Endothelial cell of umbilical vein (primary cell): ENCODE data around the gene RIOK2. TPM values are rescaled to one million over a fixed set of nuclear protein-coding genes. Genes with fewer than 3 reads are reported as not detected.

Experiments used
- BruUV-seq: library from RNA; stranded (reverse); fragments of 400-500 nt; replicated peaks from 2 replicates; lab custom pipeline; 2021; lab: Mats Ljungman, UMichigan
- CTCF ChIA-PET: fragments of 300-600, 350-600 bp; sonication (Branson Sonifier 250); formaldehyde crosslinking; loops from one replicate; lab custom pipeline; 2021; ENCODE audit warnings: antibody characterized with exemption, inconsistent platforms; lab: Charles Lee
- POLR2A ChIA-PET: fragments of 300-600, 350-600 bp; sonication (Branson Sonifier 250); formaldehyde crosslinking; loops from one replicate; lab custom pipeline; 2021; ENCODE audit warnings: antibody characterized with exemption, inconsistent platforms; lab: Charles Lee
- DNase-seq: peaks from one replicate; pipeline ENCODE4 v3.0.0-alpha.2; 2011; ENCODE audit warnings: low read depth, low spot score
- FAIRE-seq: peaks from 2 replicates; lab custom pipeline; 2011; peaks lifted over from hg19 to GRCh38; lab: Jason Lieb, UNC
- H2AFZ ChIP-seq: 2 replicates; pipeline ENCODE4 v1.6.0; 2012; ENCODE audit warnings: low read depth, low read length, control low read depth, inconsistent platforms
- H3K27ac ChIP-seq: 2 replicates; pipeline ENCODE4 v1.5.1; 2011; ENCODE audit warnings: low read depth, mild to moderate bottlenecking, control low read depth, low read length, moderate library complexity; ENCODE audit not compliant: insufficient read depth
- H3K27me3 ChIP-seq, 2 experiments: 2 replicates each; pipeline versions ENCODE4 v1.6.0 to v1.6.1; 2011; ENCODE audit warnings: low read length in 2 of 2, mixed read lengths in 1 of 2; ENCODE audit not compliant: control insufficient read depth in 2 of 2, insufficient read depth in 2 of 2
- H3K36me3 ChIP-seq, 2 experiments: 2 replicates in 1 of 2; 3 replicates in 1 of 2; pipeline ENCODE4 v1.5.1; 2011; ENCODE audit warnings: low read length in 2 of 2, mild to moderate bottlenecking in 1 of 2, moderate library complexity in 1 of 2; ENCODE audit not compliant: control insufficient read depth in 2 of 2, insufficient read depth in 2 of 2; ENCODE audit errors: extremely low read depth in 1 of 2
- H3K4me1 ChIP-seq: 3 replicates; pipeline ENCODE4 v1.5.1; 2011; ENCODE audit warnings: mild to moderate bottlenecking, low read length; ENCODE audit not compliant: control insufficient read depth, insufficient read depth; ENCODE audit errors: extremely low read depth
- H3K4me2 ChIP-seq: 2 replicates; pipeline ENCODE4 v1.6.1; 2011; ENCODE audit warnings: low read length, control low read depth, mixed read lengths; ENCODE audit not compliant: insufficient read depth
- H3K4me3 ChIP-seq, 3 experiments: fragments of 200-600 bp in 1 of 3; sonication (generic), shearing (Covaris generic) in 1 of 3; replicated peaks in 1 of 3; 2 replicates each; pipeline ENCODE4 v1.5.1; 2011 to 2016; ENCODE audit warnings: control low read depth in 3 of 3, low read length in 3 of 3, mild to moderate bottlenecking in 2 of 3, inconsistent platforms in 1 of 3, low read depth in 1 of 3, moderate library complexity in 1 of 3; ENCODE audit not compliant: insufficient read depth in 1 of 3
- H3K79me2 ChIP-seq: 2 replicates; pipeline ENCODE4 v1.6.0; 2012; ENCODE audit warnings: low read length, inconsistent platforms; ENCODE audit not compliant: control insufficient read depth, insufficient read depth
- H3K9ac ChIP-seq: replicated peaks from 2 replicates; pipeline ENCODE3; 2011; ENCODE audit warnings: low read length, control low read depth; ENCODE audit not compliant: insufficient read depth; ENCODE audit errors: extremely low read depth
- H3K9me1 ChIP-seq: replicated peaks from 3 replicates; pipeline ENCODE4 v1.6.0; 2011; ENCODE audit warnings: mild to moderate bottlenecking, low read length; ENCODE audit not compliant: control insufficient read depth, insufficient read depth; ENCODE audit errors: extremely low read depth
- H3K9me3 ChIP-seq: replicated peaks from 2 replicates; pipeline ENCODE4 v1.5.1; 2012; ENCODE audit warnings: low read length, inconsistent platforms; ENCODE audit not compliant: control insufficient read depth, insufficient read depth
- H4K20me1 ChIP-seq: replicated peaks from 2 replicates; pipeline ENCODE3; 2011; ENCODE audit warnings: mild to moderate bottlenecking, low read length; ENCODE audit not compliant: control insufficient read depth, insufficient read depth; ENCODE audit errors: extremely low read depth
- EZH2 ChIP-seq: IDR thresholded peaks from 2 replicates; pipeline ENCODE4 v1.6.1; 2012; ENCODE audit warnings: borderline replicate concordance, low read depth, mild to moderate bottlenecking, moderate library complexity, low read length, inconsistent platforms; ENCODE audit not compliant: severe bottlenecking
- FOS ChIP-seq: IDR thresholded peaks from 2 replicates; pipeline ENCODE4 v1.6.1; 2011; ENCODE audit warnings: mild to moderate bottlenecking, low read length, moderate library complexity, borderline replicate concordance; ENCODE audit not compliant: insufficient read depth
- GATA2 ChIP-seq: IDR thresholded peaks from 2 replicates; pipeline ENCODE4 v1.7.0; 2011; ENCODE audit warnings: low read depth, mild to moderate bottlenecking, moderate library complexity, mixed read lengths, low read length; ENCODE audit not compliant: insufficient read length, insufficient read depth
- JUN ChIP-seq: IDR thresholded peaks from 2 replicates; pipeline ENCODE4 v1.6.1; 2011; ENCODE audit warnings: borderline replicate concordance, low read depth; ENCODE audit not compliant: insufficient read length, insufficient read depth
- MYC ChIP-seq: IDR thresholded peaks from one replicate; pipeline ENCODE4 v1.6.1; 2011; ENCODE audit warnings: mild to moderate bottlenecking, low read depth, low read length
- POLR2A ChIP-seq: IDR thresholded peaks from 2 replicates; pipeline ENCODE4 v1.6.1; 2012; ENCODE audit warnings: low read depth, mild to moderate bottlenecking, control low read depth, low read length
- POLR2AphosphoS5 ChIP-seq: IDR thresholded peaks from 2 replicates; pipeline ENCODE4 v1.6.1; 2012; ENCODE audit warnings: low read depth, mild to moderate bottlenecking, control low read depth, low read length, moderate library complexity; ENCODE audit not compliant: insufficient read depth
- dilution Hi-C: fragments of 300-500 bp; cut with MboI; formaldehyde crosslinking; loops from one replicate; pipeline ENCODE4 v1.15.0; 2019; ENCODE audit warnings: low sequenced_read_pairs; ENCODE audit not compliant: extremely low pct_ligation_motif_present
- intact Hi-C: fragments of 100-400 bp; cut with micrococcal nuclease; formaldehyde crosslinking; loops from one replicate; pipeline ENCODE4 v1.10.0; 2022
- polyA plus RNA-seq, 4 experiments: library from polyadenylated mRNA; depleted of rRNA in 3 of 4; stranded (reverse) in 3 of 4; unstranded in 1 of 4; fragments of >200 nt; gene quantifications; 2 replicates each; pipeline versions ENCODE4 v1.2.1 to v1.2.3, GENCODE V29; 2011 to 2012; ENCODE audit warnings: missing spikeins in 1 of 4
- total RNA-seq: library from RNA; stranded (reverse); gene quantifications from 2 replicates; pipeline ENCODE4 v1.2.3, GENCODE V29; 2021
- TF ChIP-seq, protein P1 (sequence below): IDR thresholded peaks from 2 replicates; pipeline ENCODE4 v1.6.1; 2011; ENCODE audit not compliant: insufficient read depth, insufficient read length
- TF ChIP-seq, protein P2 (sequence below), 2 donors: IDR thresholded peaks; 1 replicate in 1 of 2; 2 replicates in 1 of 2; pipeline ENCODE4 v1.5.1; 2011; ENCODE audit warnings: low read length in 2 of 2, mild to moderate bottlenecking in 2 of 2, moderate library complexity in 2 of 2, control low read depth in 1 of 2, inconsistent platforms in 1 of 2, low read depth in 1 of 2; ENCODE audit not compliant: insufficient read depth in 1 of 2; ENCODE audit errors: extremely low read depth in 1 of 2

Gene RIOK2
- total and polyA plus RNA-seq, 2 donors (not counting 3 experiments of a cell fraction or from before 2014, with no cell fraction given), result 3.5 to 25.4 TPM

DNA sequence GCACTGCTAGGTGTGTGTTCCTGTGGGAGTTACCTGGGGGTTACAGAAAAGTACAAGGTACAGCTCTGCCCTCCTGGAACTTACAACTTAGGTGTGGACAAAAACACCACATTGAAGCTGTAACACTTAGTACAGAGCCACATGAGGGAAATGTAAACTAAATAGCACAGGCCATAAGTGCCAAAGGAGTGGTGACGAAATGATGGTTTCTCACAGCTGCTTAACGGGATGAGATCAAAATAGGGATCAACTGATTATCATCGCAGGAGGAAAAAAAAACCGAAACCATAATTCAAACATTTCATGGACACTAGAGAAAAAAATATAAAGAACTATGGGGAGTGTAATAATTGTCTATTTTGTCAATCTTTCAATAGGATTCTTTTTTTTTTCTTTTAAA lies 46.6 kb downstream of the RIOK2 start:
- Histone ChIP-seq H3K79me2 (no peaks in the 10 kb centered on the region), H3K9me1 (no peaks in the 10 kb centered on the region), H3K36me3 (no peaks in the 10 kb centered on the region), H3K4me2 (no peak overlapping the region), H3K9me3 (no peaks in the 10 kb centered on the region), H3K27ac (no peak overlapping the region), H3K4me1 (no peaks in the 10 kb centered on the region), H3K27me3 (peaks cover 5 to 12% of the 10 kb centered on the region in 2 experiments), H3K9ac (no peak overlapping the region), H4K20me1 (no peaks in the 10 kb centered on the region), H3K4me3 (no peak overlapping the region), H2AFZ (no peak overlapping the region)
- FAIRE-seq (no peak), DNase-seq (no peak)
- intact Hi-C loops, result no loop called here
- CTCF ChIA-PET, result interaction anchor here (1.3 kb wide), 1 partner anchor 139 kb away, joined by 5 read pairs; no protein-coding TSS in a partner anchor
- POLR2A ChIA-PET, result no interaction called here
- dilution Hi-C loops, result no loop called here
- no TSS peak for BruUV-seq
- no peak for TF ChIP-seq EZH2
- TF ChIP-seq POLR2A, result no peak
- TF ChIP-seq, protein P1, sequence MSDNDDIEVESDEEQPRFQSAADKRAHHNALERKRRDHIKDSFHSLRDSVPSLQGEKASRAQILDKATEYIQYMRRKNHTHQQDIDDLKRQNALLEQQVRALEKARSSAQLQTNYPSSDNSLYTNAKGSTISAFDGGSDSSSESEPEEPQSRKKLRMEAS, result no peak
- TF ChIP-seq, protein P2, sequence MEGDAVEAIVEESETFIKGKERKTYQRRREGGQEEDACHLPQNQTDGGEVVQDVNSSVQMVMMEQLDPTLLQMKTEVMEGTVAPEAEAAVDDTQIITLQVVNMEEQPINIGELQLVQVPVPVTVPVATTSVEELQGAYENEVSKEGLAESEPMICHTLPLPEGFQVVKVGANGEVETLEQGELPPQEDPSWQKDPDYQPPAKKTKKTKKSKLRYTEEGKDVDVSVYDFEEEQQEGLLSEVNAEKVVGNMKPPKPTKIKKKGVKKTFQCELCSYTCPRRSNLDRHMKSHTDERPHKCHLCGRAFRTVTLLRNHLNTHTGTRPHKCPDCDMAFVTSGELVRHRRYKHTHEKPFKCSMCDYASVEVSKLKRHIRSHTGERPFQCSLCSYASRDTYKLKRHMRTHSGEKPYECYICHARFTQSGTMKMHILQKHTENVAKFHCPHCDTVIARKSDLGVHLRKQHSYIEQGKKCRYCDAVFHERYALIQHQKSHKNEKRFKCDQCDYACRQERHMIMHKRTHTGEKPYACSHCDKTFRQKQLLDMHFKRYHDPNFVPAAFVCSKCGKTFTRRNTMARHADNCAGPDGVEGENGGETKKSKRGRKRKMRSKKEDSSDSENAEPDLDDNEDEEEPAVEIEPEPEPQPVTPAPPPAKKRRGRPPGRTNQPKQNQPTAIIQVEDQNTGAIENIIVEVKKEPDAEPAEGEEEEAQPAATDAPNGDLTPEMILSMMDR (IDR thresholded peaks at IDR 0.05; ENCODE audit: extremely low read depth in 1 of 2, insufficient read depth in 1 of 2, low read depth in 1 of 2, low read length in 2 of 2), result no peak
- no peak for TF ChIP-seq FOS
- TF ChIP-seq MYC, result no peak
- TF ChIP-seq GATA2, result no peak
- no peak for TF ChIP-seq JUN
- no peak for TF ChIP-seq POLR2AphosphoS5
